HepG2 (cell line): ENCODE measurements around the gene HERPUD2. TPM values are rescaled to one million over a fixed set of nuclear protein-coding genes. Genes with fewer than 3 reads are reported as not detected.

Experiments used
- CREM ChIP-seq, 2 experiments: sonication (generic) in 1 of 2; formaldehyde crosslinking in 1 of 2; IDR thresholded peaks; 2 replicates each; pipeline versions ENCODE4 v1.4.0 to v1.6.1; 2016 to 2020; ENCODE audit warnings: antibody characterized with exemption in 1 of 2, mild to moderate bottlenecking in 1 of 2, missing genetic modification reagents in 1 of 2
- ELF1 ChIP-seq: sonication (generic); formaldehyde crosslinking; IDR thresholded peaks from 2 replicates; pipeline ENCODE4 v1.4.0; 2020; ENCODE audit warnings: missing genetic modification reagents
- HOXA9 ChIP-seq: sonication (generic); formaldehyde crosslinking; IDR thresholded peaks from 2 replicates; pipeline ENCODE4 v1.8.1; 2022; ENCODE audit warnings: missing genetic modification reagents, mild to moderate bottlenecking, moderate library complexity, borderline replicate concordance
- ISL2 ChIP-seq: sonication (generic); formaldehyde crosslinking; IDR thresholded peaks from 2 replicates; pipeline ENCODE4 v1.5.0; 2020; ENCODE audit warnings: missing genetic modification reagents
- POLR2G ChIP-seq: fragments of 200-400 bp; formaldehyde crosslinking; IDR thresholded peaks from 2 replicates; pipeline ENCODE4 v1.6.1; 2018; ENCODE audit warnings: mild to moderate bottlenecking, low read depth, low read length, moderate library complexity
- PRDM10 ChIP-seq: sonication (generic); formaldehyde crosslinking; IDR thresholded peaks from 2 replicates; pipeline ENCODE4 v1.4.0; 2020; ENCODE audit warnings: low read depth, missing genetic modification reagents
- RCOR2 ChIP-seq: IDR thresholded peaks from 2 replicates; pipeline ENCODE4 v1.6.1; 2016; ENCODE audit warnings: missing biosample characterization, missing genetic modification reagents
- USF2 ChIP-seq, 2 experiments: sonication (generic) in 1 of 2; formaldehyde crosslinking in 1 of 2; IDR thresholded peaks; 2 replicates each; pipeline versions ENCODE4 v1.5.1 to v1.6.1; 2011 to 2020; ENCODE audit warnings: borderline replicate concordance in 1 of 2, low read depth in 1 of 2, low read length in 1 of 2, mild to moderate bottlenecking in 1 of 2, missing genetic modification reagents in 1 of 2, moderate library complexity in 1 of 2
- ZNF12 ChIP-seq: sonication (generic); formaldehyde crosslinking; IDR thresholded peaks from 2 replicates; pipeline ENCODE4 v1.5.0; 2020; ENCODE audit warnings: missing genetic modification reagents
- ZNF17 ChIP-seq: sonication (generic); formaldehyde crosslinking; IDR thresholded peaks from 2 replicates; pipeline ENCODE4 v1.5.0; 2020; ENCODE audit warnings: mild to moderate bottlenecking, missing genetic modification reagents
- ZNF260 ChIP-seq: sonication (generic); formaldehyde crosslinking; IDR thresholded peaks from 2 replicates; pipeline ENCODE4 v1.4.0; 2020; ENCODE audit warnings: missing genetic modification reagents, low read depth, mild to moderate bottlenecking, borderline replicate concordance
- ZNF44 ChIP-seq: sonication (generic); formaldehyde crosslinking; IDR thresholded peaks from 2 replicates; pipeline ENCODE4 v1.5.1; 2020; ENCODE audit warnings: mild to moderate bottlenecking, missing genetic modification reagents
- ZNF619 ChIP-seq: sonication (generic); formaldehyde crosslinking; IDR thresholded peaks from 2 replicates; pipeline ENCODE4 v1.4.0; 2020; ENCODE audit warnings: mild to moderate bottlenecking, missing genetic modification reagents
- ZNF777 ChIP-seq: sonication (generic); formaldehyde crosslinking; IDR thresholded peaks from 2 replicates; pipeline ENCODE4 v1.4.0; 2020; ENCODE audit warnings: missing genetic modification reagents
- ZSCAN30 ChIP-seq: sonication (generic); formaldehyde crosslinking; IDR thresholded peaks from 2 replicates; pipeline ENCODE4 v1.5.0; 2020; ENCODE audit warnings: mild to moderate bottlenecking, missing genetic modification reagents
- polyA plus RNA-seq, 8 experiments: library from polyadenylated mRNA; depleted of rRNA in 3 of 8; stranded (reverse) in 7 of 8; unstranded in 1 of 8; fragments of >200 nt; fragmentation: Illumina TruSeq in 4 of 8; extraction: Trizol in 4 of 8; gene quantifications; 2 replicates each; pipeline versions ENCODE4 v1.2.1 to v1.2.3, GENCODE V29; 2011 to 2016; ENCODE audit warnings: low read depth in 4 of 8, missing spikeins in 1 of 8, mixed read lengths in 1 of 8; ENCODE audit not compliant: insufficient read depth in 1 of 8
- total RNA-seq, 5 experiments: library from RNA; depleted of rRNA; stranded (reverse); fragments of >200 nt; fragmentation: Illumina TruSeq; extraction: Trizol; gene quantifications; 2 replicates each; pipeline ENCODE4 v1.2.3, GENCODE V29; 2016; ENCODE audit warnings: low read depth in 1 of 5
- TF ChIP-seq, protein P1 (sequence below): sonication (generic); formaldehyde crosslinking; IDR thresholded peaks from 2 replicates; pipeline ENCODE4 v1.4.0; 2020; ENCODE audit warnings: missing genetic modification reagents

The HERPUD2 gene
- total and polyA plus RNA-seq, 2 of the 13 experiments (the other 11 are each of a cell fraction or from before 2014, with no cell fraction given) = 10.7 to 38.6 TPM

GRCh38 chr7:35736725-35737124 lies 41.8 kb upstream of the HERPUD2 start (continued):
- peak; percentile 50; the same call in 1 of the 2 replicates for TF ChIP-seq ISL2 (CRISPR knock-in tag)
- peak; percentile 80 for TF ChIP-seq RCOR2 (CRISPR knock-in tag)
- no peak for TF ChIP-seq HOXA9
- no peak for TF ChIP-seq ZNF777
- no peak for TF ChIP-seq ZNF44
- no peak for TF ChIP-seq POLR2G
- TF ChIP-seq ELF1 = no peak
- TF ChIP-seq PRDM10 (CRISPR knock-in tag) = no peak
- TF ChIP-seq ZNF619 (CRISPR knock-in tag) = no peak
- no peak for TF ChIP-seq ZSCAN30 (CRISPR knock-in tag)
- no peak for TF ChIP-seq ZNF260 (CRISPR knock-in tag)
- TF ChIP-seq CREM (IDR thresholded peaks at IDR 0.05) = peak; percentile 36; the same call in 1 of the 2 replicates
- TF ChIP-seq CREM (CRISPR knock-in tag; IDR thresholded peaks at IDR 0.05) = no peak
- TF ChIP-seq, protein P1, sequence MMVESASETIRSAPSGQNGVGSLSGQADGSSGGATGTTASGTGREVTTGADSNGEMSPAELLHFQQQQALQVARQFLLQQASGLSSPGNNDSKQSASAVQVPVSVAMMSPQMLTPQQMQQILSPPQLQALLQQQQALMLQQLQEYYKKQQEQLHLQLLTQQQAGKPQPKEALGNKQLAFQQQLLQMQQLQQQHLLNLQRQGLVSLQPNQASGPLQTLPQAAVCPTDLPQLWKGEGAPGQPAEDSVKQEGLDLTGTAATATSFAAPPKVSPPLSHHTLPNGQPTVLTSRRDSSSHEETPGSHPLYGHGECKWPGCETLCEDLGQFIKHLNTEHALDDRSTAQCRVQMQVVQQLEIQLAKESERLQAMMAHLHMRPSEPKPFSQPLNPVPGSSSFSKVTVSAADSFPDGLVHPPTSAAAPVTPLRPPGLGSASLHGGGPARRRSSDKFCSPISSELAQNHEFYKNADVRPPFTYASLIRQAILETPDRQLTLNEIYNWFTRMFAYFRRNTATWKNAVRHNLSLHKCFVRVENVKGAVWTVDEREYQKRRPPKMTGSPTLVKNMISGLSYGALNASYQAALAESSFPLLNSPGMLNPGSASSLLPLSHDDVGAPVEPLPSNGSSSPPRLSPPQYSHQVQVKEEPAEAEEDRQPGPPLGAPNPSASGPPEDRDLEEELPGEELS (CRISPR knock-in tag) = peak; percentile 54; the same call in 1 of the 2 replicates
- TF ChIP-seq ZNF12 = peak; percentile 77
- no peak for TF ChIP-seq USF2 (IDR thresholded peaks at IDR 0.05; ENCODE audit: low read depth, low read length)
- no peak for TF ChIP-seq USF2 (CRISPR knock-in tag; IDR thresholded peaks at IDR 0.05; ENCODE audit: borderline replicate concordance)
- TF ChIP-seq ZNF17 (CRISPR knock-in tag) = no peak
